Loucy (cell line): ENCODE results near the gene TTC27.

ENCODE experiments used
- H2AFZ ChIP-seq: fragments of 200-600 bp; sonication (generic); 2 replicates; pipeline ENCODE4 v1.6.0; 2016; ENCODE audit warnings: antibody characterized with exemption, mild to moderate bottlenecking, low read length, moderate library complexity
- H3F3A ChIP-seq: fragments of 200-600 bp; 2 replicates; pipeline ENCODE4 v1.6.0; 2016; ENCODE audit warnings: antibody characterized with exemption, low read depth, mild to moderate bottlenecking
- H3K27me3 ChIP-seq: fragments of 200-600 bp; sonication (generic); 2 replicates; pipeline ENCODE4 v1.6.1; 2014; ENCODE audit warnings: low read length, mild to moderate bottlenecking; ENCODE audit not compliant: insufficient read depth, poor library complexity, severe bottlenecking
- H3K36me3 ChIP-seq: fragments of 200-600 bp; sonication (generic); 2 replicates; pipeline ENCODE4 v1.6.1; 2016; ENCODE audit warnings: low read length; ENCODE audit not compliant: insufficient read depth
- H3K4me1 ChIP-seq: fragments of 200-600 bp; sonication (generic); 2 replicates; pipeline ENCODE4 v1.5.1; 2014; ENCODE audit warnings: low read length, mild to moderate bottlenecking; ENCODE audit not compliant: insufficient read depth, poor library complexity, severe bottlenecking
- H3K4me2 ChIP-seq: fragments of 200-600 bp; sonication (generic); 2 replicates; pipeline ENCODE4 v1.6.0; 2014; ENCODE audit warnings: antibody characterized with exemption, low read length, low read depth, mild to moderate bottlenecking; ENCODE audit not compliant: poor library complexity, severe bottlenecking
- H3K4me3 ChIP-seq: fragments of 200-600 bp; sonication (generic); 2 replicates; pipeline ENCODE4 v1.5.1; 2014; ENCODE audit warnings: low read length, mild to moderate bottlenecking, mixed read lengths; ENCODE audit not compliant: poor library complexity, severe bottlenecking
- H3K79me2 ChIP-seq: fragments of 200-600 bp; sonication (generic); 2 replicates; pipeline ENCODE4 v1.6.1; 2014; ENCODE audit warnings: low read length; ENCODE audit not compliant: insufficient read depth
- H3K9ac ChIP-seq: fragments of 200-600 bp; sonication (generic); 2 replicates; pipeline ENCODE4 v1.6.0; 2014; ENCODE audit warnings: mild to moderate bottlenecking, low read depth, low read length, moderate library complexity; ENCODE audit not compliant: poor library complexity, severe bottlenecking
- H3K9me2 ChIP-seq: fragments of 200-600 bp; sonication (generic); replicated peaks from 2 replicates; pipeline ENCODE4 v1.6.1; 2016; ENCODE audit warnings: low read depth, low read length, mixed read lengths
- H3K9me3 ChIP-seq: fragments of 200-600 bp; sonication (generic); 2 replicates; pipeline ENCODE4 v1.6.1; 2014; ENCODE audit warnings: mild to moderate bottlenecking, antibody characterized with exemption, low read length, low read depth; ENCODE audit not compliant: insufficient read depth
- H4K20me1 ChIP-seq: fragments of 200-600 bp; sonication (generic); 2 replicates; pipeline ENCODE4 v1.6.0; 2014; ENCODE audit warnings: antibody characterized with exemption, low read length, mild to moderate bottlenecking; ENCODE audit not compliant: insufficient read depth, poor library complexity, severe bottlenecking
- EZH2phosphoT487 ChIP-seq: fragments of 200-600 bp; IDR thresholded peaks from 2 replicates; pipeline ENCODE4 v1.6.1; 2018; ENCODE audit warnings: antibody characterized with exemption, mild to moderate bottlenecking, moderate library complexity, borderline replicate concordance
- TF ChIP-seq, protein P1 (sequence below): fragments of 200-600 bp; sonication (generic); conservative IDR thresholded peaks from 2 replicates; pipeline ENCODE4 v1.5.1; 2014; ENCODE audit warnings: mild to moderate bottlenecking, antibody characterized with exemption, low read length

The TTC27 gene

GRCh38 chr2:32738939-32739338, 111.1 kb downstream of the TTC27 start:
- H3K4me3 ChIP-seq: no peak overlapping the region
- no peak overlapping the region for H3K4me2 ChIP-seq
- H3F3A ChIP-seq: no peaks in the 10 kb centered on the region
- H3K27me3 ChIP-seq: no peaks in the 10 kb centered on the region
- H3K9ac ChIP-seq: no peak overlapping the region
- H2AFZ ChIP-seq: no peak overlapping the region
- H4K20me1 ChIP-seq: no peaks in the 10 kb centered on the region
- no peaks in the 10 kb centered on the region for H3K9me3 ChIP-seq
- H3K9me2 ChIP-seq: no peaks in the 10 kb centered on the region
- TF ChIP-seq EZH2phosphoT487: no peak
- TF ChIP-seq, protein P1, sequence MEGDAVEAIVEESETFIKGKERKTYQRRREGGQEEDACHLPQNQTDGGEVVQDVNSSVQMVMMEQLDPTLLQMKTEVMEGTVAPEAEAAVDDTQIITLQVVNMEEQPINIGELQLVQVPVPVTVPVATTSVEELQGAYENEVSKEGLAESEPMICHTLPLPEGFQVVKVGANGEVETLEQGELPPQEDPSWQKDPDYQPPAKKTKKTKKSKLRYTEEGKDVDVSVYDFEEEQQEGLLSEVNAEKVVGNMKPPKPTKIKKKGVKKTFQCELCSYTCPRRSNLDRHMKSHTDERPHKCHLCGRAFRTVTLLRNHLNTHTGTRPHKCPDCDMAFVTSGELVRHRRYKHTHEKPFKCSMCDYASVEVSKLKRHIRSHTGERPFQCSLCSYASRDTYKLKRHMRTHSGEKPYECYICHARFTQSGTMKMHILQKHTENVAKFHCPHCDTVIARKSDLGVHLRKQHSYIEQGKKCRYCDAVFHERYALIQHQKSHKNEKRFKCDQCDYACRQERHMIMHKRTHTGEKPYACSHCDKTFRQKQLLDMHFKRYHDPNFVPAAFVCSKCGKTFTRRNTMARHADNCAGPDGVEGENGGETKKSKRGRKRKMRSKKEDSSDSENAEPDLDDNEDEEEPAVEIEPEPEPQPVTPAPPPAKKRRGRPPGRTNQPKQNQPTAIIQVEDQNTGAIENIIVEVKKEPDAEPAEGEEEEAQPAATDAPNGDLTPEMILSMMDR: no peak
- no peaks in the 10 kb centered on the region for H3K79me2 ChIP-seq
- H3K4me1 ChIP-seq: peaks cover 5% of the 10 kb centered on the region
- H3K36me3 ChIP-seq: peaks cover 4% of the 10 kb centered on the region; the same call in 1 of the 2 replicates

DNA sequence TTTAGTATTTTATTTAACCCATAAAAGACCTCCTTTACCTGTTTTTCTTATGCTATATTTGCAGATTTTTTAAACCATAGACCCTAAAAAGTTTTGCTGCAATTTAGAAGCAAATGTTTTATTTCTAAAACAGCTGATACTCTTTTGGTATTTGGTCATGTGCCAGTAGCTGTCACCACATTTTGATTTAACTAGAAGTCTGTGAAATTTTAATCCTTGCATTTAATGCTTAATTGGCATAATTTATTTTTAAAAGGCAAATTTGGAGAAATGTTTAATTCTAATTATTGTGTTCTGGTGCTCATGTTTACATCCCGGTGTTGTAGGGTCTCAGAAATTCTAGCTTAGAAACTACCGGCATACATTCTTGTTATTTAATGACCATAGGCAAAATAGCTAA, 111.8 kb downstream of the TTC27 start:
- no peak overlapping the region for H3K4me3 ChIP-seq
- no peaks in the 10 kb centered on the region for H3K27me3 ChIP-seq
- TF ChIP-seq EZH2phosphoT487: no peak
- TF ChIP-seq, protein P1: no peak
- no peaks in the 10 kb centered on the region for H4K20me1 ChIP-seq
- H3K4me2 ChIP-seq: no peak overlapping the region
- H3F3A ChIP-seq: no peaks in the 10 kb centered on the region
- H3K36me3 ChIP-seq: peaks cover under 1% of the 10 kb centered on the region; the same call in 1 of the 2 replicates
- no peak overlapping the region for H3K9ac ChIP-seq
- H3K9me3 ChIP-seq: no peaks in the 10 kb centered on the region
- no peaks in the 10 kb centered on the region for H3K9me2 ChIP-seq
- H3K4me1 ChIP-seq: peaks cover 5% of the 10 kb centered on the region
- no peaks in the 10 kb centered on the region for H3K79me2 ChIP-seq
- H2AFZ ChIP-seq: no peak overlapping the region

DNA sequence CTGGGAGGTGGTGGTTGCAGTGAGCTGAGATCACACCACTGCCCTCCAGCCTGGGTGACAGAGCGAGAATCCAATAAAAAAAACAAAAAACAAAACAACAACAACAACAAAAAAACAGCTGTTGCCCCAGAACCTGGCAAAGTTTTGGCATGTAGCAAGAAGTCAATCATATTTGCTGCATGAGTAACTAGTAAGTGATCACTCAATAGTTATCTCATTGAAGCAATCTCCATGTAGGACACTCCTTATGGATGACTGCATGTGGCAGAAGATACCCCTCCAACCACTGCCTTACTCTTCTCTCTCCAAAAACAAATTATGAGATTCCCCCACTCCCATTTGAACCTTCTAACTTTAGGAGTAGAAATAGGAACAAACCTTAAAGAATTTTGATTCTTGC, 113.7 kb downstream of the TTC27 start:
- no peak for TF ChIP-seq EZH2phosphoT487
- TF ChIP-seq, protein P1: no peak
- no peaks in the 10 kb centered on the region for H4K20me1 ChIP-seq
- no peaks in the 10 kb centered on the region for H3K79me2 ChIP-seq
- no peaks in the 10 kb centered on the region for H3K9me3 ChIP-seq
- H3K4me2 ChIP-seq: no peak overlapping the region
- no peaks in the 10 kb centered on the region for H3K9me2 ChIP-seq
- no peak overlapping the region for H3K9ac ChIP-seq
- H3K27me3 ChIP-seq: no peaks in the 10 kb centered on the region
- H3K4me3 ChIP-seq: no peak overlapping the region
- H2AFZ ChIP-seq: no peak overlapping the region
- H3F3A ChIP-seq: no peaks in the 10 kb centered on the region
- H3K4me1 ChIP-seq: no peaks in the 10 kb centered on the region
- no peaks in the 10 kb centered on the region; the same call in 1 of the 2 replicates for H3K36me3 ChIP-seq
